Embryonic facial prominence (tissue), 1 donor: Measurements from ENCODE around the gene PTPRE.

Experiments
- DNase-seq: peaks from one replicate; pipeline ENCODE4 v3.0.0-alpha.2; 2016; ENCODE audit errors: extremely low spot score

Gene PTPRE

DNA sequence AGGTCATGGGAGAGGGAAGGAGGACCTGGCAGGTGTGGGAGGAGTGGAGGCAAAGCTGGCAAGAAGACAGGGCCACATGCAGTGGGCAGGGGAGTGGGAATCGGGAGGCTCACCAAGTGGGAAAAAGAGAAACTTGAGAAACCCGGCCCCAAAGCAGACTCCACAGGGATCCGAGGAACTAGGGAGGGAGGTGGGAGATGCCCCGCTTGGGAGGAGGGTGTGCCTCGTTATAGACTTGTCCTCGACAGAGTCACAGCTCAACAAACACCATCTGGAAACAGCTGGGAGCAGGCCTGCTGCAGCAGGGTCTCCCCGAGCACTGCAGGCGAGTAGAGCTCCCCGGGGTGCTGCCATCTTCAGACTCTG is 164.5 kb downstream of the PTPRE start:
- DNase-seq: no peak

- no peak for DNase-seq
Measured at GRCh38 chr10:128072046-128072445, 165.1 kb downstream of the PTPRE start.

DNA sequence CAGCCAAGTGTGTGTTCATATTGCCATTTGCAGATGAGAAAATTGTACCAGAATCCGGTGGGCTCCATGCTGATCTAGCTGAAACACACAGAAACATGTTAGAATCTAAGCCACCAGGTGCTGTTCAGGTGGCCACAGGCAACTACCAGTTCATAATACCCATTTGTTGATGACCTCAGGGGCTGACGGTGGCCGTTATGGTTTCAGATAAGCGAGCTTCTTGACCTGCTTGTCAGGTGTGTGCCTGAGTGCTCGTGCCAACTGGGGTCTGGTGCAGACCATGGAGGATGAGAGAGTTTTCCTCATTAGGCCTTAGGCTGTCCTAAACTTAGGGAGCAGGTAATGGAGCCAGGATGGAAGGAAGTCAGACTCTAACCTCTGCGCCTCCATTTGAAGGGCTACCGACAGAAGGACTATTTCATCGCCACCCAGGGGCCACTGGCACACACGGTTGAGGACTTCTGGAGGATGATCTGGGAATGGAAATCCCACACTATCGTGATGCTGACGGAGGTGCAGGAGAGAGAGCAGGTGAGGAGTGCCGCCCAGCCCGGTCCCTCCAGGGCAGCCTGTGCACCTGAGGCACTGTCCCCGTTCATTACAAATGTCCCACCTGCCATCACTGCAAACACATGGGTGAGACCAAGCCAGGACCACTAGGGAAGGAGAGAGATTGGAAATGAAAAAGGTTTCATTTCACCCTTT is 166.2 kb downstream of the PTPRE start:
- DNase-seq: no peak

DNA sequence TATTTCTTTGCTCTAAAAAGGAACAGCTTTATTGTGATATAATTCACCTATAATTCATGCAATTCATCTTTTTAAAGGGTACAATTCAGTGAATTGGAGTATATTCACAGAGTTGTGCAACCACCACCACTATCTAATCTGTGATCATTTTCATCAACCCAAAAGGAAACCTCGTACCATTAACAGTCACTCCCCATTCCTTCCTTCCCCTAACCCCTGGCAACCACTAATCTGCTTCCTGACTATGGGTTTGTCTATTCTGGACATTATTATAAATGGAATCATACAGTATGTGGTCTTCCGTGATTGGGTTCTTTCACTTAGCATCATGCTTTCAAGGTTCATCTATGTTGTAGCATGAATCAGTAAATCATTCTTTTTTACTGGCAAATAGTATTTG is 167.0 kb downstream of the PTPRE start:
- no peak for DNase-seq

- no peak for DNase-seq
Measured at GRCh38 chr10:128074589-128074988, 167.7 kb downstream of the PTPRE start.

DNA sequence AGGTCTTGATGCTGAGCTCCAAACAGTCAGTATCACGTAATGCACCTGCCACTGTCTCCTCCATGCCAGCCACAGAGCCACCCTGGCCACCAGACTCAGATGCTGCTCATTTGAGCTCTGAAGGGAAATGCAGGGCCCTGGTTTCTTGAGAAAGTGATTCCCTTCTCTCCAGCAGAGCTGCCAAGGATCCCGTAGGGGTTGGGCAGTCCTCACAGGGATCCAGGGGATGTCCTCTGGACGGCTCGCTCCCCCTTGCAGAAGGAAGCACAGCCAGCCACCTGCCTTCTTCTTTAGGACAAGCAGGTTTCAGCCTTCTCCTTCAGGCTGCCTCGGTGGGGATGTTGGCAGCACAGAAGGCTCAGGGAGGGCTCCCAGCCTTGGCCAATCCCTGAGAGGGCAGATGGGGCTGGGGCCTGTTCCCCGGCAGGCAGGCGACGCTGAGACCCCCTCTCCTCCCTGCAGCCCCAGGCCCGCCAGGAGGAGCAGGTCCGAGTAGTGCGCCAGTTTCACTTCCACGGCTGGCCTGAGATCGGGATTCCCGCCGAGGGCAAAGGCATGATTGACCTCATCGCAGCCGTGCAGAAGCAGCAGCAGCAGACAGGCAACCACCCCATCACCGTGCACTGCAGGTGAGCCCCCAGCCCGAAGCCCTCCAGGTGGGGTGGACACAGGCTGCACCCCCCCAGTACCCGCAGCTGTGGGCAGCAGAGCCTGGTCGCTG is 170.4 kb downstream of the PTPRE start:
- DNase-seq: no peak

DNA sequence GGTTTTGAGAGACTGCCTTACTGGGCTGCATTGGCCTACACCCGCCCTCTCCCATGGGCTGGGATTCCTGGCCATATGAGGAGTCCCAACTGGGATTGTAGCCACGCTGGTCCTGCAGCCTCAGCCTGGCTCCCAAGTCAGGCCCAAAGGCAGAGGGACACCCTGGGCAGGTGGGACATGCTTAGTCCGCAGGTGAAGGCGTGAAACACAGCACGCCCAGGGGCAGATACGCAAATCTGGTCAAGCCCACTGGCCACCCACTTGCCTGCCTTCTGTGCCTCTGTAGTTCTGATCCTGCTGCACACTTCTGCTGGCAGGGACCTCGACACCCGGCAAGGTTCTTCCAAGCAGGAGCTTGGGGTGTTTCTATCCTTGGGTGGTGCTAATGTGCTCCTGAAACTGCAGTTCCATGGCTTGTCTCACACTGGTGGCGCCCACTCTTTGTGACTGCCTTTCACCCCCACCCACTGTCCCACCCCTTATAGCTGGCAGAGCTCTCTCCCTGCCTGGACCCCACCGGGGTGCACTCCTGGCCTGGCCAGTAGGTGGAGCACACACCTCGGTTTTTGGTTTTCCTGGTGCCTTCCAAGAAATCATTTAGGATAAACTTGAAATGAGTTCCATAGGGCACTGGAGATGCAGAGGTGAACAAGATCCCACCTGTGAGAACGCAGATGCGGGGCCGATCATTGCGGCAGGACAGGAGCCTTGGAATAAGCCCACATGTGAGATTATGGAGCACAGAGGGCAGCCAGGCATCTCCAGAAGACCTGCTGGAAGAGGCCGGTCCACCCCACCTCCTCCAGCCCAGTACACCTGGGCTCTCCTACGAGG is 171.4 kb downstream of the PTPRE start:
- peak; percentile 7 for DNase-seq

- DNase-seq: no peak
Measured at GRCh38 chr10:128080231-128080630, 173.3 kb downstream of the PTPRE start.

DNA sequence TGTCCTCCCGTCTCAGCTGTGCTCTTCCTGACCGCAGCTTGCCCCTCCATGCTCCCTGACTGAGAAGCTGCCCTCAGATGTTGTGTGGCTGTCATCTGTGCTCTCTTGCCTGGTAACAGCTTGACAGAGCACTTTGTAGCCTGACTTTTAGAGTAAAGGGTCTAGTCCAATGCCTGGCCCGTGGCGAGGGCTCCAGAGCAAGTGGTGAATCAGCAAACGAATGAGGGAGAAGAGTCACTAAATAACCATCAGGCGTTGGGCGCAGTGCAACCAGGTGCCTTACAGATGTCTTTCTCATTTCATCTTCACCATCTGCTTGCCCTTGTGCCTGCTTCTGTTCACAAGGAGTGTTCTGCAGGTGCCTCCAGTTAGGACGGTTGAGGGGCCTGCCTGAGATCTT is 173.7 kb downstream of the PTPRE start:
- DNase-seq: no peak

GRCh38 chr10:128081222-128081621 is 174.3 kb downstream of the PTPRE start:
- DNase-seq: no peak

DNA sequence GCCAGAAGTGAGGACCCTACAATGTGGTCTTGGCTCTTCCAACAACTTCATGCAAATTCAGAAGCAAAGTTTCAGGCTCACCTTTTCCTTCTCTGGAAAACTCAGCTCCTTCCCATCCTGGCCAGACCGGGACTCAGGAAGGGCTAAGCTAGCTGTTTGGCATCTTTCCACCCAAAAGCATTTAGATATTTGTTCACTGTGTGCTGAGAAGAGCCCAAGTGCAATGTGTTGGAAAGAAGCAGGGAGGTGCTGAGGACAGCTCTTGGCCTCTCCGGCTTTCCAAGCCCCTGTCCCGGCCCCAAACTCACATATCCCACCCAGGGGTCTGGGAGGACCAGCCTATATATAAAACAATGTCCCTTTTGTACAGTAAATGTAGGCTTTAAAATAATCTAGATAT is 174.8 kb downstream of the PTPRE start:
- DNase-seq: no peak

DNA sequence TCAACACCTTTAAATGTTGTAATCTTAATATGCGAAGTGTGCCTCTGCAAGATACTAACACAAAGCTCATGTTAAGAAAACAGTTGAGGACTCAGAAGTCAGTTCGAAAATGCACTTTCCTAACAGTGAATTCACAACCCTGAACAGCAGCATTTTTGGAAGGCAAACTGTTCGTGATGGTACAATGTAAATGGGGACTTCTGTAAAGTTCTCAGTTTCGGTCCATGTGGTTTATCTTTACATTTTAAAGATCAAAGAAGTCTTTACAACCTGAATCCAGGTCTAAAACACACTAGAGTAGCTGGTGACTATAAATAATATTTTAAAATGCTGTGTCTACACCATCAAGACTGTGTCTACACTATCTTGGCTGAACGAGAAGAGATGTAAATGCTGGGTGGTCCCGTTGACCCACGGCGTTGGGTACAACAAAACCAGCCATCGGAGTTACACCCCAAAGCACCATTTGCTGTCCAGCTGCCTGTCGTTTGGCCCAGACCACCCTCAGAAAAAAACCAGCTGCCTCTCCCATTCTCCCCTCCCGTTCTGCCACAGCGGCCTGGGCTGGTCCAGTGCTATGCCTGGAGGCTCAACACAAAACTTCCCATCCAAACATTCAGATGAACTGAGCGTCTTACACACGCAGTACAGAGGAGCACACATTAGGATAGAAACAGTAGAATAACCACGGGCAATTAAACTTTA is 176.4 kb downstream of the PTPRE start:
- DNase-seq: no peak

DNA sequence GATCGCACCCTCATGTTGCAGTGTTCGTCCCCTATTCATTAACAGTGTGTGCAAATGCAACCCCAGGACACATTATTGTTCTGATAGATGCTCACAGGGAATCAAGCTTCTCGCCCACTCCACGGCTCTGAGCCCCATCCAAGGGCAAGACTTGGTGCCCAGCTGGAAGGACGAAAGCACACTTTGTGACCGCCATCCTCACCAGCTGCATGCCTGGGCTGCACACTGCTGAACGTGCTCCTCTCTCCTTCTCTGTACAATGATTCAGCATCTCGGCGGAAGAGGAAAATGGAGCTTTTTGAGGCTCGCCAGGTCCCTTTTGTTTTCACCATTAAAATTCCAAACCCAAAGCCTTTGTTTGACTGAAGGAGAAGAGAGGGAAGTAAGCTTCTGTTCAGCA is 177.5 kb downstream of the PTPRE start:
- DNase-seq: no peak

GRCh38 chr10:128084991-128085390 is 178.1 kb downstream of the PTPRE start:
- no peak for DNase-seq

DNA sequence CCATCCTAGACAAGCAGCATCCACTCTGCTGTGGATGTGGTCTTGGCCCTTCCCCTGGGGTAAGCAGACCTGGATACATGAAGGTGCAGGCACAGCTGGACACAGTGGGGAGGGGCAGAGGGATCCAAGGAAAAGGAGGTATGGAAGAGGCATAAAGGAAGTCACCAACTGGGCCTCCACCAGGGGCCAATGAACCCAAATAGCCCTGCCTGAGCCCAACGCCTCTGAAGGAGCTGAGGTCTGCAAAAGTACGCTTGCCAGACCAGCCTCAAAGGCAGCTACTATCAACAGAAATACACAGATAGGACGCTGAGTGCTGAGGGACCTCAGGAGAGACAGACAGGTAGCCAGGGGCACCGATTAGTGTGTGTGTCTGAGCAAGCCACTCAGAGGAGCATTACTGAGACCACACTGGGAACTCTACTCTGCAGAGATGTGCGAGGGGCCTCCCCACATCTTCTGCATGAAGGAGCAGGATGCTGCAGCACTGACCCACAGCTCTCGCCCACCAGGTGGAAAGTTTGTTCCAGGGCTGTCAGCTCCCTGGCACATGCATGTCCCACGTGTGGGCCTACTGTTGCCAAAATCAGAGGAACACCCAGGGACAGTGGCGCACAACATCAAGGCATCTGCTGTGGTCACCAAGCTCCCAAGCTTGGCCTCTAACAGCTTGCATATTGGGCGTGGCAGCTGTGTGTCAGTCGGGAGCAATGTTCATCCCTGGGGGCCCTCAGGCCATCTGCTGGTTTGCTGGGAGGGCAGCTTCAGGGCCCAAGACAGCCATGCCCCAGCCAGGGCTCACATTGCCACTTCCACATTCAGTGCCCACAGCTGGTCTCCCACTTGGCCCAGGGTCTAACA is 179.3 kb downstream of the PTPRE start:
- DNase-seq: no peak

- DNase-seq: no peak
Measured at GRCh38 chr10:128087146-128087883, 180.4 kb downstream of the PTPRE start.

GRCh38 chr10:128087884-128088709 is 181.2 kb downstream of the PTPRE start:
- no peak for DNase-seq

GRCh38 chr10:128091636-128092210 is 184.8 kb downstream of the PTPRE start:
- DNase-seq: no peak

- no peak for DNase-seq
Measured at GRCh38 chr10:128092454-128092853, 185.6 kb downstream of the PTPRE start.
